DMS53 (cell line): Measurements from ENCODE around the gene SPRY4.
"Not testable (repeated sequence)": the region's sequence is repeated elsewhere in the genome, so short reads cannot be mapped to it uniquely, and the experiment has no call there.

Source experiments
- DNase-seq: peaks from one replicate; lab custom pipeline; 2025; lab: John Stamatoyannopoulos, UW

Gene SPRY4

GRCh38 chr5:142315096-142315900 lies 9.5 kb downstream of the SPRY4 start:
- no peak for DNase-seq

GRCh38 chr5:142314606-142315005 lies 10.2 kb downstream of the SPRY4 start:
- no peak for DNase-seq

GRCh38 chr5:142314109-142314508 lies 10.7 kb downstream of the SPRY4 start:
- no peak for DNase-seq

- no peak for DNase-seq
These were observed 11.1 kb downstream of the SPRY4 start for GRCh38 chr5:142313682-142314081.

- DNase-seq: no peak
These were observed 11.5 kb downstream of the SPRY4 start for GRCh38 chr5:142313275-142313674.

- no peak for DNase-seq
These were observed 12.4 kb downstream of the SPRY4 start for GRCh38 chr5:142312399-142312798.

- no peak for DNase-seq
These were observed 13.1 kb downstream of the SPRY4 start for GRCh38 chr5:142311725-142312124.

GRCh38 chr5:142310803-142311202 lies 14.0 kb downstream of the SPRY4 start:
- DNase-seq: no peak

- DNase-seq: no peak
These were observed 15.0 kb downstream of the SPRY4 start for GRCh38 chr5:142309747-142310318.

GRCh38 chr5:142308358-142308757 lies 16.5 kb downstream of the SPRY4 start:
- no peak for DNase-seq

GRCh38 chr5:142307146-142307890 lies 17.5 kb downstream of the SPRY4 start:
- DNase-seq: no peak

- no peak for DNase-seq
These were observed 18.7 kb downstream of the SPRY4 start for GRCh38 chr5:142306077-142306502.

- DNase-seq: no peak
These were observed 19.6 kb downstream of the SPRY4 start for GRCh38 chr5:142305211-142305610.

- no peak for DNase-seq
These were observed 20.7 kb downstream of the SPRY4 start for GRCh38 chr5:142304013-142304701.

GRCh38 chr5:142303565-142303964 lies 21.3 kb downstream of the SPRY4 start:
- DNase-seq: no peak

GRCh38 chr5:142301540-142301939 lies 23.3 kb downstream of the SPRY4 start:
- no peak for DNase-seq

GRCh38 chr5:142300677-142301076 lies 24.1 kb downstream of the SPRY4 start:
- DNase-seq: no peak

- no peak for DNase-seq
These were observed 26.0 kb downstream of the SPRY4 start for GRCh38 chr5:142298789-142299188.

GRCh38 chr5:142297786-142298185 lies 27.0 kb downstream of the SPRY4 start:
- DNase-seq: not testable (repeated sequence)

GRCh38 chr5:142296914-142297417 lies 27.9 kb downstream of the SPRY4 start:
- no peak for DNase-seq

- no peak for DNase-seq
These were observed 28.6 kb downstream of the SPRY4 start for GRCh38 chr5:142295960-142296860.
